NCI-H2029 treated with DMSO at 0.1 percent for 48 hours (cell line): ENCODE results near the gene FBXO38.

Experiments
- DNase-seq: peaks from one replicate; lab custom pipeline; 2025; lab: John Stamatoyannopoulos, UW

The FBXO38 gene

DNA sequence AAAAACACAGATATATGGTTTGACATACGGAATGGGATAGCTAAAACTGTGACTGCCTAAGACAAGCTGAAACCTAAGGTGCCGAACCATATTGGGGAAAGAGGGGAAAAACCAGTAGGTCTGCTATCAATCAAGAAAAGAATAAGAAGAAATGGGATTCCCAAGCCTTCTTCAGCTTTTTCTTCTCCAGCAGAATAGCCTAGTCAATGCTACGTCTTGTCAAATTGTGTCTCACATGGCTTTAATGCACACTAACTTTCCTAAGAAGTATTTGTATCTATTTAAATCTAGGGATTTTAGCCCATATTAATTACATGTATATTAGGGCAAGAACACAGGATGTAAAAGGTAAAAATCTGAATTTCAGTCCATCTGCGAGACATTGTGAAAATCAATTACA is 797 bp upstream of the FBXO38 start:
- DNase-seq: no peak

DNA sequence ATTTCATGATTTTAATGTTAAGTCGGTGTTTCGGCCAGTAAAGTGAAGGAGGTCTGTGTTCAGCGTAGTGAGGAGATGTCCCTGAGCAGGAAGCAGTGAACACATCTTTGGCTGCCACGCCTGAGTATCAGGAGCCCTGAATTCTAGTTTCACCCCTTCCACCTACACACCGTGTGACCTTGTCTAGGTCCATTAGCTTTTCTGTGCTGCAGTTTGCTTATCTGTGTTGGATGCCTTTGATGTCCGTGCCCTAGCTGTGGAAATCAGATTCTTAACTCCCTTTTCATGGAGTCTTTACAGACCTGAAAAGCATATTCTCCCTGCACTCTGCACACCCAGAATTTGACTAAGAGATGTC is 601 bp downstream of the FBXO38 start:
- no peak for DNase-seq

DNA sequence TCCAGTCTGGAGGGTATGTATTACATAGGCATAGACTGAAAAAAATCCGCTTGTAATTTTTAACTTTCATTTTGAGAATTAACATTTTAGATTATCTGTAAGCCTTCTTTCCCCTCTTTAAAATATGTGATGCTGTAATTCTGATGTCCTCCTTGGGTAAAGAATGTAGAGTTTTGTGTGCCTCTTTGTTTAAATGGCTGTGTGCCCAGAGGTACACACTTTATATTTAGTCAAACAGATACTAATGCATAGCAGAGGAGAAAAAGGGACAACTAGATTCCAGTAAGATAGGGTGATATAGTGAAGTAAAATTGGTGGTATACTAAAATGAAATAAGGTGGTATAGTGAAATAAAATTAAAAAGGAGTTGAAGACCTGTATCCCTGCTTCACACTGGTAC is 1.3 kb downstream of the FBXO38 start:
- DNase-seq: no peak

DNA sequence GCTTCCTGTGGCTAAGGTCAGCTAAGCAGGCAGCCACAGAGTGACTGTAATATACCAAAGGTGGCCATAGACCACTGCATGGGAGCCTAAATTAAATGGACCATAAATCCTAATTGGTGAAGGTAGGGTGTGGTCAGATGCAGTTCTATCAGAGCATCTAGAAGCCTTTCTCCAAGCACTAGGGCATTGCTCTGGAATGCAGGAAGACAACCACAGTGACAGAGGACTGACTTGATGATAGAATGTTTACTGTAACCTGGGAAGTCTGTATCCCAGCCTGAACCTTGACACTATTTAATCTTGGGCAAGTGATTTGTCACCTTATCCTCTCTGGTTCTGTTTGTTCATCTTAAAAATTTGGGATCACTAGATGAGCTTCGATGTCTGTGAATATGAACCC is 2.3 kb downstream of the FBXO38 start:
- DNase-seq: no peak

DNA sequence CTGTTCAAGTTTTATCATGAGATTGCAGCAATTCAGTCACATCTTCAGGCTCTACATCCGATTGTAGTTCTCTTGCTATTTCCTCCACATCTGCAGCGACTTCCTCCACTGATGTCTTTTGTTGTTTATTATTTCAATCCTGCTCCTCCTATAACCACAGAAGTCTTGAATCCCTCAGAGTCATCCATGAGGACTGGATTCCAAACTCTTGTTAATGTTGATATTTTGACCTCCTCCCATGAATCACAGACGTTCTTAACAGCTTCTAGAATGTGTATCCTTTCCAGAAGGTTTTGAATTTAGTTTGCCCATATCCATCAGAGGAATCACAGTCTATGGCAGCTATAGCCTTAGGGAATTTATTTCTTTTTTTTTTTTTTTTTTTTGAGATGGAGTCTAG is 3.6 kb downstream of the FBXO38 start:
- DNase-seq: no peak

DNA sequence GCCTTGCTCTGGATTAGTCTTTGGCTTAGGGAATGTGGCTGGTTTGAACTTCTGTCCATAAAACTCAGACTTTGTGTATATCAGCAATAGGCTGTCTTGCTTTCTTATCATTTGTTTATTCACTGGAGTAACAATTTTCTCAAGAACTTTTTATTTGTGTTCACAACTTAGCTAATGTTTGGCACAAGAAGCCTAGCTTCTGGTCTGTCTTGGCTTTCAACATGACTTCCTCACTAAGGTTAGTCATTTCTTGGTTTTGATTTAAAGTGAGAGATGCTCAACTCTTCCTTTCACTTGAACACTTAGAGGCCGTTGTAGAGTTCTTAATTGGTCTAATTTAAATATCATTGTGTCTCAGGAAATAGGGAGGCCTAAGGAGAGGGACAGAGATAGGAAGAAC is 4.9 kb downstream of the FBXO38 start:
- no peak for DNase-seq

DNA sequence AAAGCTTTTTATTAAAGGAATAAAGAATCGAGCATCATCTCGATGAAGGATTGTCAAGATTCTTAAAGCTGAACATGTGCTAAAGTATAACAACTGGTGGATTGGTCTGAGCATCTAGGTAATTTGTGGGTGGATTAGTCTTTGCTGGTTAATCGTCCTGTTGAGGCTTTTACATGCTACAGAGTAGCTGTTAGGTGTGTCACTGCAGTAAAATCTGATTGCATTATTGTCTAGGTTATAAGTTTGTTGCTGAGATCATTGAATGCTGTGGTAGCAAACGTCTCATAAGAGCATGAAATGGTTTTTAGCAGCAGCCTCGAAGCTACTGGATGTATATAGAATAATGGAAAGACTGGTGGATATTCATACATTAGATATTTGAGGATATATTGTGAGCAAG is 7.2 kb downstream of the FBXO38 start:
- DNase-seq: no peak

DNA sequence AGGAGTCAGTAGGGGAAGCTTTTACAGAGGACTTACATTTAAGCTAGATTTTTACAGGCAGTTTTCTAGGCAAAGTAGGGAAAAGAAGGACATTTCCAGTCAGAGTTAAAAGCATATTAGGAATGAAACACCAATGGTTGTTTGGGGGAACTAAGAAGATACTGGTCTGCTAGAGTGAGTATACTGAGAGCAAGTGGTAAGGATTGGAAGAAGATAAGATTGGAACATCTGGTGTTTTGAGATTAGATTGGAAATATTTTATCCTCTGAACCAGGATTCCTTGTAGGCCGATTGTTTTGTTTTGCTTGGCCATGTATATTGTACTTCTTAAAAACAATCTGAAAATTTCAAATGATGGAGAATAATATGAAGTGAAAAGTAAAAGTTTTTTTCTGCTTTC is 7.7 kb downstream of the FBXO38 start:
- no peak for DNase-seq

DNA sequence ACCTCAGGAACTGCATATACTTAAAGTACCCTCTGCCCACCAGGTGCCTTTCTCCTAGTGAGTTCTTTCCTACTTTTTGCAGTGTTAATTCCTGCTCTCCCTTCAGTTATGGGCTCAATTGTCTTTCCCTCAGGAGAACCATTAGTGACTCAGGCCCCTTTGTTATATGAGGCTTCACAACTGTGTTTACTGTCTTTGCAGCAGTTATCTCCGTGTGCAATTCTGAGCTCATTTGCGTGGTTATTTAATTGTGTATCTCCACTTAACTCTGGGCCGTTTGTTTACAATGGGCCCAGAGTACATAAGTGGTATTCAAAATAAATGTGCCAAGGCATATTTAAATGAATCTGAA is 9.6 kb downstream of the FBXO38 start:
- peak; percentile 93 for DNase-seq

DNA sequence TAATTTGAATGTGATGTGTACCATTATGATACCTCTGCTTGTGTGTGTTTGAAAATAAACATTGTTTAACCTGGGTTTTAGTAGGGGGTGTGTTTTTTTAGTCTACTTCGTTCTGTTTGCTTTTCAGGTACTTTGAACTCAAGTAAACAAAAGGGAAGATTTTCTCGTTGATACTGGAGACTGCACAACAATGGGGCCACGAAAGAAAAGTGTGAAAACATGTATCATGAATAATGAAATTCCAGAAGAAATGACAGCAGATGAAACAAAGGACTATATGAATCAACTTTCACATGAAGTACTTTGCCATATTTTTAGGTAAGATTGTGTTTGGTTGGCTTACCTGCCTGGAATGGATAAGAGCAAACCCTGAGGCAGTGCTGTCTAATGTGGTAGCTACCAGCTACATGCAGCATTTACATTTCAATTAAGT is 10.8 kb downstream of the FBXO38 start:
- no peak for DNase-seq

DNA sequence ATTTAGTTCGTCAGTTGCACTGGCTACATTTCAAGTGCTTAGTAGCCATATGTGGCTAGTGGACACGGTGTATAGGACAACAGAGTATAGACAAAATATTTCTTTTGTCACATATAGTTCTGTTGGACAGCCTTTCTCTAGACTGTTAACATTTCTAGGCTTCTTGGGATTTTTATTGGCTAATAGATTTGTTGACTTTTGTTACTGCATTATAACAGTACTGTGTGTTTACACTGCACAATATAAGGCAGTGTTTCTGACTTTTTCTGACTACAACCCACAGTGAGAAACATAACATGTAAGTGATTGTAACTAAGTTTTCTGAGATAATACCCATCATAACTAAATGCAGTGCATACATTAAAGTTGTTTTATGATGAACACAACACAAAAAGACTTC is 11.3 kb downstream of the FBXO38 start:
- no peak for DNase-seq

DNA sequence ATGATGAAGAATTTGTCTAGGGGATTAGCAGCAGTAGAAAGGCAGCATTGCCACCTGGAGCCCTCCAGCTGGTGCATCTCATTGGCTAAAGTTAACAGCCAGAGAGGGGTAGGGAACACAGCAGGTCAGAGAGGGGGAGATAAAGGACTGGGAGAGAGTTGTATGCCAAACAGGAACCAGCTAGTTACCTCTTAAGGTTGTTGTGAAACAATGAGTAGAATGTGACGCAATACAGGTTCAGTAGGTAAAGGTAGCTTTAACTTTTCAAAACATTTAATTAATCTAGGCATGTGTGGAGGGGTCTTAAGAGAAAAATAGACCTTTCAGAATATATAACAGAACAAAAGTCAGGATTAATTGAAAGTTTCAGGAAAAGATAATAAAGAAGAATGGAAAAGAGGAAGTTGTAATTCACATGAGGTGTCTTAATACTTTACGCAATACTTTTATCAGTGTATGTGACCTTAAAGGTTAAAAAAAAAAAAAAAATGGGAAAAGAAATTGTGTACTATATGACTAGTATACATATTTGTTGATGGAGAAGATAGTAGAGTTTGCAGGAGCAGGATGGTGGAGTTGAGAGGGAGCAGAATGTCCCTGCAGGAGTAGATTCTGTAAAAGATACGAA is 14.3 kb downstream of the FBXO38 start:
- DNase-seq: peak; percentile 68

DNA sequence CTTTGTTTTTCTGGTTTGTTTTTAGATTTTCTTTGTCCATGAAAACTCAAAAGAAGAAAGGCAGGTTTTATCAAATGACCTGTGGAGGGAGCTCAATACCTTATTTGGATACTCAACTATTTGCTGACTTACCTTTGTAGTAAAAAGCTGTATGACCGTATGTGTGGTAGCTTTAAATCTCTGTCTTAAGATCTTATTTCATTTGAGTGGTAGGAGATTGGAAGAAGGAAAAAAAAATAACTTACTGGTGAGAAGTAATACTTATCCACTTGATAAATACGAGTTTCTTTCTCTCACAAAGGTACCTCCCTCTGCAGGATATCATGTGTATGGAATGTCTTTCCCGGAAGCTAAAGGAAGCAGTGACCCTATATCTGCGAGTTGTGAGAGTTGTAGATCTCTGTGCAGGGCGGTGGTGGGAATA is 15.0 kb downstream of the FBXO38 start:
- no peak for DNase-seq

DNA sequence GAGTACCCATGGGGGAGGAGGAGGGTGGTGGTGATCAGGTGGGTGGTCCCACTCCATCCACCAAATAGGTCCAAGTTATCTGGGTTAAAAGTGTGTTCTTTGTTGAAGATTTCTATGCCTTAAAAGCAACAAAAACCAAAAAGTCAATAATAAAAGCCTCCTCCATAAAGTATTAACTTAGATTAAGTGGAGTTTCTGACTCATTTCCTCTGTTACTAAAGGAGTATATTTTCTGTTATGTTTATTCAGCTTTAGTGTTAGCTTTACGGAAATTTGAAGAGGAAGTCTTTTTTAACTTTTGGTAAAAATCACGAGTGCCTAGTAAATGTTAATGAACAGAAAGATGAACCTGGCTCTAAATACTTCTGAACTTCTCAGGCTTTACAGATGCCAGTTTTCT is 17.8 kb downstream of the FBXO38 start:
- DNase-seq: no peak

DNA sequence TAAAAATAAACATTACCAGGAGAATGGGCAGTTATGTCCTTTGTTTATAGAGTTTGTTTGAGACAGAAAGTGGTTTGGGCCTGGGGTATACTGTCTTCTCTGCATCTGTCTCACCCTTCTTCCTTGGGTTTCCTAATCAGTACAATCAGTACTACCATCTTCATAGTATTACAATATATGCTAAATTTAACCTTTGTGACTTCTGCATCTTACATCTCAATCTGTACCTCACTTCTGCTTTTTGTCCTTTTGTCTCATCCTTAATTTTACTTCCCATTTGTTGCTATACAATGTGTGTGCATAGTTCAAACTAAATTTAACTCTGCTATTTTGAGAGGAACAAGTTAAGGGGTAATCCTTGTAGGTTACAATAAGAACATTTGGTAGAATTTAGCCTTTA is 19.6 kb downstream of the FBXO38 start:
- no peak for DNase-seq

DNA sequence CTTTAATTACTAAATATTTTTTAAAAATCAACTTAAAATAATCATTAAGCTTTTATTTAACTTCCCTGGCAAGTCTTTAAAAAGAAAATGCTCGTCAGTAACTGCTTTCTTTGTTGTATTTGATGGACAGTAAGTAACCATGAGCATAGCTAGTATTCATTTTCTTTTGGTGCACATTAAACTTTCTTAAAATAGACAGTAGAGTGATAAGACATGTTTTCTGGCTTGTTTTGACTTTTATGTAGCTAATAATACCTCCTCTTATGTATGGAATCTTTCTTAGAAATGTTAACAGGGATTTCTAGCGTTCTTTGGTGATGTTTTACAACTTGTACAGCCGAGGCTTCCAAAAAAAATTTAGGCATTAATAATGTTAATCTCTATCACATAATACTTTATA is 22.6 kb downstream of the FBXO38 start:
- no peak for DNase-seq

DNA sequence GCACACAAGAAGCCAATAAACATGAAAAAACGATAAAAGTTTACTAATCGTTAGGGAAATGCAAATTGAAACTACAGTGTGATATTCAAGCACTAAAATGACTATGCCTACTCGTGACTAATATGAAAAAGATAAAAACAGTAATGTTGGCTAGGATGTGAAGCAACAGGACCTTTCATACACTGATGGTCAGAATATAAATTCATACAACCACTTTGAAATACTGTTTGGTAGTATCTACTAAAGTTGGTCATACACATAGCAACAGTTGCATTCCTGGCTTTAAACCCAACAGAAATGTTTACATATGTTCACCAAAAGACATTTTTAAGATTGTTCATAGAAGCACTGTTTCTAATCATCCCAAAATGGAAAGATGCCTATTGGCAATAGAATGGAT is 24.3 kb downstream of the FBXO38 start:
- no peak for DNase-seq

DNA sequence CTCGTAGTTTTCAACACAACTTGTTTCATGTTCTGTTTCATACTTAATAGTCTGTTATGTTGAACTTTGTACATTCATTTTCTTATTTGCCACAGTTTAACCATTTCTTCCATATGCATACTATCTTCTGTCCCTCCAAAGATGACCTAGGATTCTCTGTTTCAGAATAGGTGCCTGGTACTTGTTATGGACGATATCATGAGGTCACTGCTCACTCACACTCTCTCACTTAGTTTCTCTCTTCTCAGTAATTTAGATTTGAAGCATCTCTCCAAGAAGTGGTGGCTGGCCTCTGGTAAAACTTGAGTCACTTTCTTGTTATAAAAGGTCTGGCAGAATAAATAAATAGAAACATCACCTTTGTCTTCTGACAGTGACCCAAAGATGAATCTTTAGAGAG is 28.4 kb downstream of the FBXO38 start:
- no peak for DNase-seq

DNA sequence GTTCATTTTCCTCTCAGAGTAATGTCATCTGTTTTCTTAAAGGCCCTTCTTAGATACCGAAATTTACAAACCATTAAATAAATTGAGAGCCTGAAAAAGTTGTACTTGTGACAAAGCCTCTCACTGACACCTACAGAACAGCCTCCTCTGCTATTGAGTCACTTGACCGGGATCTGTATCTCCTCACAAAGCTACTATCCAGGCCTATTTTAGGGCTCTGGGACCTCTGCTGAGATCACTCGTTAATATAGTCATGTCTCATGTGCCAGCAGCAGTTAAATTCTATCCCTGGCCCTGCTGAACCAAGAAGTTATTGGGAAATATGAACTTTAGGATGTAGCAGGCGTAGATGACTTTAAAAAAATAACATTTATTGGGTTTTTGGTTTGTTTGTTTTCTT is 31.1 kb downstream of the FBXO38 start:
- no peak for DNase-seq

DNA sequence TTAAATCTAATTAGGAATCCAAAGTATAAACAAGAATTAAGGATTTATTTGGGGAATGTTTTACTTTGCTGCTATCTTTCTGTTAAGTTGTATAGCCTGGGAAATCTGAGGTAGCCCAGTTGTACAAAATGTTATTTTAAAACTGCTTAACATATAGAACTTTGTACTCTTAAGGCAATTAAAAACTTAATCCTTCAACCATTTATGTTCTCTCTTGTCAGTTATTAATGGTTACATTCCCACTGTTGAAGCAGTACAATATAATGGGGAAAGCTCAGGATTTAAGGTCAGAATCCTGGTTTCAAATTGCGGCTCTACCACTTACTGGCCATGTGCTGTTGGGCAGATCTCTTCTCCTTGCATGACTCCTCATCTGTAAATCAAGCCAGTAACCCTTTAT is 32.7 kb downstream of the FBXO38 start:
- no peak for DNase-seq

DNA sequence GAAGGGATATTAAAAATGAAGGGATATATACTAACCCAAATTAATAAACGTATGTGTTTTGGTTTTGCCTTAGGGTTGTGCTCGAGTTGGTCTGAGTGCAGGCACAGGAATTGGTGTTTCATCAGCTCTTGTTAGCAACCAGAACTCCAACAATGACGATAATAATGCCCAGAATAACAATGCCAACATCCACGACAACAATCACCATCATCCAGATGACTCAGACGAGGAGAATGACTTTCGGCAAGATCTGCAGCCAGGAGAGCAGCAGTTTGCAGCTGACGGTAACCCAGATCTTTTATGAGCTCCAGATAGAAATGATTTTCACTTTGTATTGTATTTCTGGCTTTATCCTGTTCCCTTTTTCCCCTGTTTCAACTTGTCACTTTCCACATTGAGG is 33.2 kb downstream of the FBXO38 start:
- no peak for DNase-seq

DNA sequence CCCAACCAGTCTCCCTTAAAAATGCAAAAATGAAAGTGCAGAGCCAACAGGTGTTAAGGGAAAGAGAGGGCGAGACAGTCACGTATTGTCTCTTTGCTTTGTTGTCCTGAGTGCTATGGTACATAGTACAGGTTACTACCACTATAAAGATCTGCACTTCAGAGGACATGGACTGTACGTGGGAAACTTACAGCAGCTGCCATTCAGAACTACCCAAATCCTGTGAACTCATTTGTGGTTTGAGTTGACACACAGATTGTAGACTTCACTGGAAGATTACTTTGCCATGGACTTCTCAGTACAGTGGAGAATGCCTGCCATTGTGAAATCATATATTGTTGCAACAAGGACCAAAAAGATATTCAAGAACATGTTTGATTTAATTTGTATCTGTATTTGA is 34.8 kb downstream of the FBXO38 start:
- no peak for DNase-seq

DNA sequence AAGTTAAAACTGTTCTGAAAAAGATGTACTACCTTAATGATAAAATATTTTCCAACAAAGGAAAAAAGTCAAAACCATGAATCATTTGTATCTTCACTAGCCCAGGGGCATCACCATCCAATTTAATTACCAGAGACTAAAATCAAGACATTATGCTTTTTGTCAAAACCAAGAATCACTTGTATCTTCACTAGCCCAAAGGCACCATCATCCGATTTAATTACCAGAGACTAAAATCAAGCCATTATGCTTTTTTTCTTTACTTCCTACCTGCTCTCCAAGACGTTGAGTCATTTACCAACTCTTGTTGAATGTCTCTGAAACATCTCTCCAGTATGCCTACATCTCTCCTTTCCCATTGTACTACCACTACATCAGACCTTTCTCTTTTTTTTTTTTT is 37.9 kb downstream of the FBXO38 start:
- DNase-seq: no peak

DNA sequence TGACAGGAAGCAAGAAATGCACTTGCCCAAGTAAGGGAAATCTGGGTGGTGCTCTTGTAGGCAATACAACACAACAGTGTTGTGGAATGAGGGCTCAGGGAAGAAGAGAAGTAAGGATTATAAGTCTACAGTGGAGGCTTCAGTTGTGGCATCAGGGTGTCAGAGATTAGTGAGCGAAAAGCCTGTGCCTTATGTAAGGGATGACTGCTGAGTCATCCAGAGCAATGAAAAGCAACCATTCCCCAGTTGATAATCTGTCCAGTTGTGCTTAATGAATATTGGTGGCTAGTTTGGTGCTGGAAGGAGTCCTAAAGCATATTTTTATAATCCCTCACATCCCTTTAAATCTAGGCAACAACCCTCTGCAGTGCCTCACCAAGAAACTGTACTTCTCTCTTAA is 42.0 kb downstream of the FBXO38 start:
- DNase-seq: no peak

DNA sequence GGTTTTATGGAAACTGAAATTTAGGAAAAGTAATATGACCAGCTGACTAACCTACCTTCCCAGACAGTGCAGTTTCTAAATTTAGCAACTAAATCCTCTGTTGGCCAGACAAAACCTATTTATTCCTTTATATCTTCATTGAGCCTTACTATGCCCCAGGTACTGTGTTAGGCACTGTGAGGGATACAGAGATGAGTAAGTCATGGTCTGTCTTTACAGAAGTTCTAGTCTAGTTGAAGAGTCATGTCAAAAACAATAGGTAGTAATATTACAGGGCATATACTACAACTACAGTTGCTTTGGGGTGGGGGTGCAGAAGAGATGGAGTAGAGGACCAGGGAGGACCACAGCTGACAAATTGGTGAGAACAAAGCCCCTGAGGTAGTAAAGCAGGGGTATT is 42.8 kb downstream of the FBXO38 start:
- DNase-seq: no peak
